Stomach (tissue), 9 donors: Measurements from ENCODE around the gene BRD9. TPM values are rescaled to one million over a fixed set of nuclear protein-coding genes. Genes with fewer than 3 reads are reported as not detected.

Experiments
- DNase-seq, 2 donors: peaks; one replicate each; pipeline versions ENCODE4 v3.0.0 to v3.0.0-alpha.2; 2013 to 2019
- H3K27ac ChIP-seq, 5 donors: fragments of 200-600 bp in 4 of 5; sonication (generic) in 4 of 5; one replicate each; pipeline ENCODE4 v1.5.1; 2013 to 2019; ENCODE audit warnings: mild to moderate bottlenecking in 1 of 5, moderate library complexity in 1 of 5
- H3K27me3 ChIP-seq, 3 donors: fragments of 200-600 bp; sonication (generic); one replicate each; pipeline ENCODE4 v1.5.1; 2017 to 2019; ENCODE audit warnings: mixed run types in 1 of 3
- H3K36me3 ChIP-seq, 4 donors: fragments of 200-600 bp; sonication (generic); 1 replicate in 3 of 4; 2 replicates in 1 of 4; pipeline ENCODE4 v1.5.1; 2016 to 2019
- H3K4me1 ChIP-seq, 4 donors: fragments of 200-600 bp; sonication (generic); one replicate each; pipeline ENCODE4 v1.5.1; 2016 to 2019
- H3K4me3 ChIP-seq, 4 donors: fragments of 200-600 bp; sonication (generic) in 3 of 4; one replicate each; pipeline ENCODE4 v1.5.1; 2016 to 2019; ENCODE audit warnings: mild to moderate bottlenecking in 1 of 4
- H3K9me3 ChIP-seq, 4 donors: fragments of 200-600 bp; sonication (generic); one replicate each; pipeline ENCODE4 v1.5.1; 2016 to 2019
- EP300 ChIP-seq: sonication (generic); formaldehyde crosslinking; IDR thresholded peaks from one replicate; pipeline ENCODE4 v1.6.1; 2017; ENCODE audit warnings: antibody characterized with exemption
- POLR2A ChIP-seq, 4 donors: fragments of 450-650 bp; IDR thresholded peaks; one replicate each; pipeline ENCODE4 v1.6.1; 2016; ENCODE audit warnings: antibody characterized with exemption in 4 of 4, control low read depth in 2 of 4, mild to moderate bottlenecking in 1 of 4, moderate library complexity in 1 of 4
- POLR2AphosphoS5 ChIP-seq, 3 donors: sonication (generic); formaldehyde crosslinking; IDR thresholded peaks; one replicate each; pipeline ENCODE4 v1.6.1; 2016; ENCODE audit warnings: antibody characterized with exemption in 3 of 3
- WGBS, 5 donors: extraction: QIAGEN DNeasy Blood & Tissue Kit in 3 of 5; methylation state at CpG; one replicate each; pipeline versions ENCODE4 v1.1.5 to v1.1.7; 2013 to 2018; 5-methylcytosine and 5-hydroxymethylcytosine counted together
- intact Hi-C: fragments of 100-400 bp; cut with DNase I; formaldehyde crosslinking; loops from one replicate; pipeline ENCODE4 v1.15.1; 2023; ENCODE audit warnings: low total_unique reads
- polyA plus RNA-seq, 3 donors: library from polyadenylated mRNA; stranded (reverse); fragments of 200-250 nt; gene quantifications; one replicate each; pipeline ENCODE4 v1.2.3, GENCODE V29; 2013
- total RNA-seq, 5 donors: library from RNA; depleted of rRNA; stranded (reverse); fragments of >200 nt; gene quantifications; one replicate each; pipeline versions ENCODE4 v1.1.0 to v1.2.3, GENCODE V29; 2014 to 2016
- TF ChIP-seq, protein P1 (sequence below), 7 experiments: fragments of 450-650 bp in 4 of 7; fragments of 200-600 bp in 3 of 7; sonication (generic) in 3 of 7; IDR thresholded peaks; one replicate each; pipeline ENCODE4 v1.5.1; 2016 to 2019; ENCODE audit warnings: antibody characterized with exemption in 7 of 7, control low read depth in 2 of 7, mild to moderate bottlenecking in 1 of 7
- donor health status: healthy with polysubstance abuse.
- donor health status: Bipolar disorder and iron deficiency.
- donor health status: healthy.

BRD9 gene
- total and polyA plus RNA-seq, 8 donors = 16.2 to 152 (median 40.0) TPM

GRCh38 chr5:859798-860296, 32.8 kb downstream of the BRD9 start:
- Histone ChIP-seq H3K9me3 (no peaks in the 10 kb centered on the region), H3K4me3 (no peak overlapping the region), H3K4me1 (peaks cover 0 to 2% (median 0%) of the 10 kb centered on the region in 4 donors), H3K27me3 (peaks cover 0 to 10% (median 0%) of the 10 kb centered on the region in 3 donors), H3K27ac (no peak overlapping the region), H3K36me3 (peaks cover 22 to 50% (median 41%) of the 10 kb centered on the region in 4 donors)
- intact Hi-C loops = no loop called here
- WGBS, 5 donors = 64 to 90% (median 84%) methylated on average over 6 to 16 of the region's 16 CpGs
- no peak for TF ChIP-seq POLR2AphosphoS5 (IDR thresholded peaks at IDR 0.05)
- TF ChIP-seq, protein P1, sequence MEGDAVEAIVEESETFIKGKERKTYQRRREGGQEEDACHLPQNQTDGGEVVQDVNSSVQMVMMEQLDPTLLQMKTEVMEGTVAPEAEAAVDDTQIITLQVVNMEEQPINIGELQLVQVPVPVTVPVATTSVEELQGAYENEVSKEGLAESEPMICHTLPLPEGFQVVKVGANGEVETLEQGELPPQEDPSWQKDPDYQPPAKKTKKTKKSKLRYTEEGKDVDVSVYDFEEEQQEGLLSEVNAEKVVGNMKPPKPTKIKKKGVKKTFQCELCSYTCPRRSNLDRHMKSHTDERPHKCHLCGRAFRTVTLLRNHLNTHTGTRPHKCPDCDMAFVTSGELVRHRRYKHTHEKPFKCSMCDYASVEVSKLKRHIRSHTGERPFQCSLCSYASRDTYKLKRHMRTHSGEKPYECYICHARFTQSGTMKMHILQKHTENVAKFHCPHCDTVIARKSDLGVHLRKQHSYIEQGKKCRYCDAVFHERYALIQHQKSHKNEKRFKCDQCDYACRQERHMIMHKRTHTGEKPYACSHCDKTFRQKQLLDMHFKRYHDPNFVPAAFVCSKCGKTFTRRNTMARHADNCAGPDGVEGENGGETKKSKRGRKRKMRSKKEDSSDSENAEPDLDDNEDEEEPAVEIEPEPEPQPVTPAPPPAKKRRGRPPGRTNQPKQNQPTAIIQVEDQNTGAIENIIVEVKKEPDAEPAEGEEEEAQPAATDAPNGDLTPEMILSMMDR (IDR thresholded peaks at IDR 0.05) = no peak
- DNase-seq = no peak

DNA sequence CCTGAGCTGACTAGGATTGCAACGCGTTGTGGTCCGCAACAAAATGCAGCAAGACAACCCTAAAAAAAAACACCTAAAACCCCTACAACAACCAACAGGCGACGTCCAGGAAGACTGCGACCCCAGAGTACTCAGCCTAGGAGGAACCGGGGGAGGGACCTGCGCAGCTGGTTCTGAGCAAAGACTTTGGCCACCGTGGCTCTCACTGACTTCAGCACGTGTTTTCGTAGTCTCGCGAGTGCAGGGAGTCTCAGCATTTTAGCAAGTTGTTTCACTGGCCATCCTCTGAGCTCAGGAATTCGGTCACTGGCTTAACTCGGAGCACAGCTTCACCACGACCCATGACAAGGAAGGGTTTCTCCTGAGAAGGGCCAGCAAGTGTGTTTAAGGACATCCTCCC, 33.2 kb downstream of the BRD9 start:
- Histone ChIP-seq H3K27ac (no peak overlapping the region), H3K36me3 (peaks cover 17 to 46% (median 36%) of the 10 kb centered on the region in 4 donors), H3K4me3 (no peak overlapping the region), H3K4me1 (no peaks in the 10 kb centered on the region), H3K27me3 (peaks cover 0 to 14% (median 0%) of the 10 kb centered on the region in 3 donors), H3K9me3 (no peaks in the 10 kb centered on the region)
- TF ChIP-seq POLR2A (IDR thresholded peaks at IDR 0.05) (no peak), EP300 (no peak), POLR2AphosphoS5 (IDR thresholded peaks at IDR 0.05) (no peak)
- TF ChIP-seq, protein P1 (IDR thresholded peaks at IDR 0.05) = no peak
- intact Hi-C loops = no loop called here
- peak in 1 of 2 donors; percentile 67 for DNase-seq
- 50 to 79% (median 61%) methylated on average over 16 of the region's 16 CpGs for WGBS, 5 donors

DNA sequence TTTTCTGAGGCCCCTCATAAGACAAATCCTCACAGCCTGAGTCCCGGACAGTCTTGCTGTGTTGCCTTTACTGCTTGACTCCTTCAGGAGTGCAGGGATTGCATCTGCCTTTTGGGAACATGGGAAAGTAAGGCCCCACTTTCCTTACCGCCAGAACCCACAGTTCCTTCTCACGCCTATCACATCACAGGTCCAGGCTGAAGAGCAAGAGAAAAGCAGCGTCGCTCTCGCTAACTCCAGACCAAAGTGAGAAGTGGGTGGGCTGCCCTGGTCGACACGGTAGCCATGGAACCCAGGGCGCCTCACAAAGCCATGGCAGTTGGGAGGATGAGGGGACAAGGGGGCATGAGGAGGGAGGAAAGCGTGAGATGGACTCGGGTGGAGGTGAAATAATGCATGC, 33.9 kb downstream of the BRD9 start:
- intact Hi-C loops = no loop called here
- TF ChIP-seq EP300 = no peak
- no peak for TF ChIP-seq POLR2A (IDR thresholded peaks at IDR 0.05)
- TF ChIP-seq POLR2AphosphoS5 (IDR thresholded peaks at IDR 0.05) = no peak
- peaks cover 0 to 20% (median 0%) of the 10 kb centered on the region in 3 donors for H3K27me3 ChIP-seq
- WGBS, 5 donors = 84 to 92% (median 89%) methylated on average over 11 of the region's 11 CpGs
- DNase-seq = no peak
- no peak overlapping the region for H3K27ac ChIP-seq
- no peaks in the 10 kb centered on the region for H3K9me3 ChIP-seq
- peaks cover 12 to 39% (median 30%) of the 10 kb centered on the region in 4 donors for H3K36me3 ChIP-seq
- no peaks in the 10 kb centered on the region for H3K4me1 ChIP-seq
- H3K4me3 ChIP-seq = no peak overlapping the region

DNA sequence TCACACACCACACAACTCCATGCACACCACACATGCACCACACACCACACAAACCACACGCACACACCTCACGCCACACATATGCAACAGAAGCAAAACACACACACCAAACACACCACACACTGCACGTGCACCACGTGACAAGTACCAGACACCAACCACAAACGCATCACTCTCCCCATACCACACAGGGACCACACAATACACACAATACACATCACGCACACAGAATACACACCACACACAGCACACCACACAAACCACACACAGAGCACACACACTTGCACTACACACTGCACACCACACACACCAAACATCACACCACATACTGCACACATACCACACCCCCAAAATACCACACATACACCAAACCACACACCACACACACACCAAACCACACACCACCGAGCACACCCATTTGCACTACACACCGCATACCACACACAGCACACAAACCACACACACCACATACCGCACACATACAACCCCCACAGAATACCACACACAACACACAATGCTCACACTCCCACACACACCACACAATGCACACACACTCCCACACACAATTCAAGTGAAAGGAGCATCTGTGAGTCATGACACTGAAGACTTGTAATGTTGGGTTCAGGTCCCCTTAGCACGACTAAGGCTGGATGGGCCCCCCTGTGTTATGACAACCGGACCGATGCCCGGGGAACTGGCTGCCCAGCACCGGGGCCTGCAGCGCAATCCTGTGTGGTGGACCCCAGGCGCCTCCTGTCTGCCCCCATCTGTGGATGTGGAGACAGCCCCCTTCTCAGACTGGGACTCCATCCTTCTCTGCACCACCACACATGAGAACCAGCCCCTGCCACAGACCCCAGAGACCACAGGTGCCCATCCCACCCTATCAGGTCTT, 35.8 kb downstream of the BRD9 start:
- Histone ChIP-seq H3K9me3 (no peaks in the 10 kb centered on the region), H3K4me1 (no peaks in the 10 kb centered on the region), H3K36me3 (peaks cover 0 to 19% (median 10%) of the 10 kb centered on the region in 4 donors), H3K4me3 (no peak overlapping the region), H3K27ac (no peak overlapping the region), H3K27me3 (peaks cover 0 to 37% (median 11%) of the 10 kb centered on the region in 3 donors)
- DNase-seq = no peak
- TF ChIP-seq, protein P1 (IDR thresholded peaks at IDR 0.05) = no peak
- TF ChIP-seq EP300 = no peak
- intact Hi-C loops = no loop called here
- 85 to 87% (median 86%) methylated on average over 16 of the region's 16 CpGs for WGBS, 5 donors
